SK-N-SH (cell line): ENCODE data around the gene ARHGEF1. TPM values are rescaled to one million over a fixed set of nuclear protein-coding genes. Genes with fewer than 3 reads are reported as not detected.

Experiments
- CTCF ChIA-PET: fragments of 300-600, 350-600 bp; formaldehyde crosslinking; extraction: SDS; loops from one replicate; lab custom pipeline; 2021; lab: Yijun Ruan, JAX
- POLR2A ChIA-PET: fragments of 350-600 bp; sonication (Branson Sonifier 250); formaldehyde crosslinking; extraction: SDS; loops from one replicate; lab custom pipeline; 2020; ENCODE audit warnings: antibody characterized with exemption, inconsistent platforms; lab: Yijun Ruan, JAX
- DNase-seq: peaks from one replicate; pipeline ENCODE4 v3.0.0; 2012
- H2AFZ ChIP-seq: fragments of 200-600 bp; sonication (generic); 2 replicates; pipeline ENCODE4 v1.8.1; 2016; ENCODE audit warnings: antibody characterized with exemption, mild to moderate bottlenecking, low read depth
- H3F3A ChIP-seq: fragments of 200-600 bp; sonication (generic); replicated peaks from 2 replicates; pipeline ENCODE3; 2016; ENCODE audit warnings: antibody characterized with exemption, mild to moderate bottlenecking; ENCODE audit not compliant: insufficient read depth
- H3K27ac ChIP-seq, 2 experiments: fragments of 200-500 bp in 1 of 2; fragments of 200-600 bp in 1 of 2; sonication (Bioruptor generic) in 1 of 2; sonication (generic), shearing (Covaris generic) in 1 of 2; 2 replicates each; pipeline versions ENCODE4 v1.5.1 to v1.6.1; 2014 to 2016; ENCODE audit warnings: low read depth in 2 of 2, inconsistent platforms in 1 of 2, low read length in 1 of 2, mild to moderate bottlenecking in 1 of 2, mixed read lengths in 1 of 2
- H3K27me3 ChIP-seq: fragments of 200-600 bp; sonication (generic), shearing (Covaris generic); 2 replicates; pipeline ENCODE4 v1.6.1; 2016; ENCODE audit warnings: mixed run types; ENCODE audit not compliant: insufficient read depth
- H3K36me3 ChIP-seq, 2 experiments: fragments of 200-500 bp in 1 of 2; fragments of 200-600 bp in 1 of 2; sonication (Bioruptor generic) in 1 of 2; sonication (generic) in 1 of 2; replicated peaks in 1 of 2; 2 replicates each; pipeline versions ENCODE3 to v1.5.1; 2014 to 2016; ENCODE audit warnings: low read length in 1 of 2, mild to moderate bottlenecking in 1 of 2; ENCODE audit not compliant: insufficient read depth in 2 of 2, control insufficient read depth in 1 of 2
- H3K4me1 ChIP-seq, 2 experiments: fragments of 200-500 bp in 1 of 2; fragments of 200-600 bp in 1 of 2; sonication (Bioruptor generic) in 1 of 2; sonication (generic), shearing (Covaris generic) in 1 of 2; 2 replicates each; pipeline versions ENCODE4 v1.5.1 to v1.6.1; 2014 to 2016; ENCODE audit warnings: low read depth in 1 of 2, low read length in 1 of 2, mixed run types in 1 of 2; ENCODE audit not compliant: insufficient read depth in 2 of 2, control insufficient read depth in 1 of 2
- H3K4me2 ChIP-seq: fragments of 200-600 bp; sonication (generic), shearing (Covaris generic); 2 replicates; pipeline ENCODE4 v1.6.1; 2017; ENCODE audit warnings: mixed run types
- H3K4me3 ChIP-seq, 2 experiments: fragments of 200-500 bp in 1 of 2; fragments of 200-600 bp in 1 of 2; sonication (Bioruptor generic) in 1 of 2; sonication (generic), shearing (Covaris generic) in 1 of 2; 2 replicates each; pipeline versions ENCODE4 v1.5.1 to v1.8.1; 2014 to 2016; ENCODE audit warnings: low read depth in 2 of 2, inconsistent platforms in 1 of 2, low read length in 1 of 2, mild to moderate bottlenecking in 1 of 2, mixed read lengths in 1 of 2, moderate library complexity in 1 of 2
- H3K79me2 ChIP-seq: fragments of 200-600 bp; sonication (generic); 2 replicates; pipeline ENCODE4 v1.8.1; 2017; ENCODE audit warnings: mild to moderate bottlenecking; ENCODE audit not compliant: insufficient read depth
- H3K9ac ChIP-seq: fragments of 200-600 bp; sonication (generic); 2 replicates; pipeline ENCODE4 v1.6.1; 2017; ENCODE audit warnings: mixed run types
- H3K9me2 ChIP-seq: fragments of 200-600 bp; sonication (generic); 2 replicates; pipeline ENCODE4 v1.6.1; 2017; ENCODE audit warnings: mixed run types
- H3K9me3 ChIP-seq: fragments of 200-600 bp; sonication (generic); 2 replicates; pipeline ENCODE4 v1.6.1; 2017; ENCODE audit warnings: mixed run types, mild to moderate bottlenecking, moderate library complexity
- H4K20me1 ChIP-seq: fragments of 200-600 bp; sonication (generic); 2 replicates; pipeline ENCODE4 v1.6.1; 2017; ENCODE audit warnings: mild to moderate bottlenecking, mixed run types; ENCODE audit not compliant: insufficient read depth
- ELF1 ChIP-seq: IDR thresholded peaks from 2 replicates; pipeline ENCODE4 v1.4.0; 2012
- FOXM1 ChIP-seq: IDR thresholded peaks from 2 replicates; pipeline ENCODE4 v1.4.0; 2012; ENCODE audit warnings: low read depth, mild to moderate bottlenecking
- MEF2A ChIP-seq: IDR thresholded peaks from 2 replicates; pipeline ENCODE4 v1.4.0; 2012; ENCODE audit warnings: low read depth, borderline replicate concordance
- MXI1 ChIP-seq: IDR thresholded peaks from 2 replicates; pipeline ENCODE4 v1.6.1; 2012; ENCODE audit warnings: mild to moderate bottlenecking, low read depth, low read length, improper control_type of control experiment
- NFIC ChIP-seq: IDR thresholded peaks from 2 replicates; pipeline ENCODE4 v1.4.0; 2012; ENCODE audit warnings: borderline replicate concordance
- NRF1 ChIP-seq: IDR thresholded peaks from 2 replicates; pipeline ENCODE4 v1.6.1; 2012; ENCODE audit warnings: low read depth, mild to moderate bottlenecking, low read length
- RAD21 ChIP-seq: IDR thresholded peaks from 2 replicates; pipeline ENCODE4 v1.6.1; 2012; ENCODE audit warnings: mild to moderate bottlenecking, low read length
- RCOR1 ChIP-seq: fragments of 150-350 bp; IDR thresholded peaks from 2 replicates; pipeline ENCODE4 v1.6.1; 2017; ENCODE audit warnings: antibody characterized with exemption, low read length
- TCF12 ChIP-seq: IDR thresholded peaks from 2 replicates; pipeline ENCODE4 v1.4.0; 2012
- WGBS: methylation state at CpG from one replicate; pipeline ENCODE4 v1.1.6; 2017; ENCODE audit warnings: low lambda C conversion rate; 5-methylcytosine and 5-hydroxymethylcytosine counted together
- polyA plus RNA-seq, 3 experiments: library from polyadenylated mRNA; depleted of rRNA; stranded (reverse); fragments of >200 nt; gene quantifications; 2 replicates each; pipeline ENCODE4 v1.2.3, GENCODE V29; 2012
- TF ChIP-seq, protein P1 (sequence below): IDR thresholded peaks from 2 replicates; pipeline ENCODE4; 2012
- TF ChIP-seq, protein P2 (sequence below): fragments of 200-600 bp; sonication (generic); IDR thresholded peaks from 2 replicates; pipeline ENCODE4 v1.6.1; 2017; ENCODE audit warnings: antibody characterized with exemption, mild to moderate bottlenecking, moderate library complexity
- TF ChIP-seq, protein P3 (sequence below): fragments of 150-350 bp; IDR thresholded peaks from 2 replicates; pipeline ENCODE4 v1.6.1; 2017; ENCODE audit warnings: antibody characterized with exemption, low read length, low read depth, borderline replicate concordance
- TF ChIP-seq, protein P4 (sequence below): IDR thresholded peaks from 2 replicates; pipeline ENCODE4 v1.4.0; 2012; ENCODE audit warnings: low read depth
- TF ChIP-seq, protein P5 (sequence below): IDR thresholded peaks from 2 replicates; pipeline ENCODE4 v1.4.0; 2012; ENCODE audit warnings: low read depth, borderline replicate concordance
- TF ChIP-seq, protein P6 (sequence below): IDR thresholded peaks from 2 replicates; pipeline ENCODE4 v1.6.1; 2012; ENCODE audit warnings: mild to moderate bottlenecking, low read depth, low read length, moderate library complexity

Gene ARHGEF1
- polyA plus RNA-seq, 1 of the 3 experiments (the other 2 are of a cell fraction) = 102 TPM

DNA sequence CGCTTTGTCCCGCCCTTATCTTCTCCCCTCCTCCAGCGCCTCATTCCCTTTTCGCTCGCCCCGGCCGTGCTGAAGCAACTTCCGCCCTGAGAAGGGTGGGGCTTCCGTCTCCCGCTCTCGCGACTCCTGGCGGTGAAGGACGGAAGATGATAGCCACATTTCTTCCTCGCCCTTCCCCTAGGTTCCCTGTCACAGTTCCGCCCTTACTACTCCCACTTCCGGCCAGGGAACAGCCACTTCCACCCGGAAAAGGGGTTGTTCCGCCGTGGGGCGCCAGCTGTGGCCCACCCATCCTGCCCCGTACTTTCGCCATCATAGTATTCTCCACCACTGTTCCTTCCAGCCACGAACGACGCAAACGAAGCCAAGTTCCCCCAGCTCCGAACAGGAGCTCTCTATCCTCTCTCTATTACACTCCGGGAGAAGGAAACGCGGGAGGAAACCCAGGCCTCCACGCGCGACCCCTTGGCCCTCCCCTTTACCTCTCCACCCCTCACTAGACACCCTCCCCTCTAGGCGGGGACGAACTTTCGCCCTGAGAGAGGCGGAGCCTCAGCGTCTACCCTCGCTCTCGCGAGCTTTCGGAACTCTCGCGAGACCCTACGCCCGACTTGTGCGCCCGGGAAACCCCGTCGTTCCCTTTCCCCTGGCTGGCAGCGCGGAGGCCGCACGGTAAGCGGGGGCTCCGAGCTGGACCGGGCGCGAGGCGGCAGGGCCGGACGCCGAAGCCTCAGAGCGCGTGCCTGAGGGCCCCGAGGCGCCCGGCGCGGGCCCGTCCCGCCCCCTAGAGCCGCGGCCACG is 23.2 kb upstream of the ARHGEF1 start, which contains the start of gene RPS19 (continued):
- TF ChIP-seq, protein P1, sequence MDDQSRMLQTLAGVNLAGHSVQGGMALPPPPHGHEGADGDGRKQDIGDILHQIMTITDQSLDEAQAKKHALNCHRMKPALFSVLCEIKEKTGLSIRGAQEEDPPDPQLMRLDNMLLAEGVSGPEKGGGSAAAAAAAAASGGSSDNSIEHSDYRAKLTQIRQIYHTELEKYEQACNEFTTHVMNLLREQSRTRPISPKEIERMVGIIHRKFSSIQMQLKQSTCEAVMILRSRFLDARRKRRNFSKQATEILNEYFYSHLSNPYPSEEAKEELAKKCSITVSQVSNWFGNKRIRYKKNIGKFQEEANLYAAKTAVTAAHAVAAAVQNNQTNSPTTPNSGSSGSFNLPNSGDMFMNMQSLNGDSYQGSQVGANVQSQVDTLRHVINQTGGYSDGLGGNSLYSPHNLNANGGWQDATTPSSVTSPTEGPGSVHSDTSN = 0 out of 2 replicates have a peak, but pooled peaks have one; percentile 19
- TF ChIP-seq RCOR1 = no peak
- TF ChIP-seq FOXM1 = no peak
- TF ChIP-seq, protein P2, sequence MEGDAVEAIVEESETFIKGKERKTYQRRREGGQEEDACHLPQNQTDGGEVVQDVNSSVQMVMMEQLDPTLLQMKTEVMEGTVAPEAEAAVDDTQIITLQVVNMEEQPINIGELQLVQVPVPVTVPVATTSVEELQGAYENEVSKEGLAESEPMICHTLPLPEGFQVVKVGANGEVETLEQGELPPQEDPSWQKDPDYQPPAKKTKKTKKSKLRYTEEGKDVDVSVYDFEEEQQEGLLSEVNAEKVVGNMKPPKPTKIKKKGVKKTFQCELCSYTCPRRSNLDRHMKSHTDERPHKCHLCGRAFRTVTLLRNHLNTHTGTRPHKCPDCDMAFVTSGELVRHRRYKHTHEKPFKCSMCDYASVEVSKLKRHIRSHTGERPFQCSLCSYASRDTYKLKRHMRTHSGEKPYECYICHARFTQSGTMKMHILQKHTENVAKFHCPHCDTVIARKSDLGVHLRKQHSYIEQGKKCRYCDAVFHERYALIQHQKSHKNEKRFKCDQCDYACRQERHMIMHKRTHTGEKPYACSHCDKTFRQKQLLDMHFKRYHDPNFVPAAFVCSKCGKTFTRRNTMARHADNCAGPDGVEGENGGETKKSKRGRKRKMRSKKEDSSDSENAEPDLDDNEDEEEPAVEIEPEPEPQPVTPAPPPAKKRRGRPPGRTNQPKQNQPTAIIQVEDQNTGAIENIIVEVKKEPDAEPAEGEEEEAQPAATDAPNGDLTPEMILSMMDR = peak; percentile 52
- peak; percentile 74 for TF ChIP-seq MXI1
- TF ChIP-seq, protein P3, sequence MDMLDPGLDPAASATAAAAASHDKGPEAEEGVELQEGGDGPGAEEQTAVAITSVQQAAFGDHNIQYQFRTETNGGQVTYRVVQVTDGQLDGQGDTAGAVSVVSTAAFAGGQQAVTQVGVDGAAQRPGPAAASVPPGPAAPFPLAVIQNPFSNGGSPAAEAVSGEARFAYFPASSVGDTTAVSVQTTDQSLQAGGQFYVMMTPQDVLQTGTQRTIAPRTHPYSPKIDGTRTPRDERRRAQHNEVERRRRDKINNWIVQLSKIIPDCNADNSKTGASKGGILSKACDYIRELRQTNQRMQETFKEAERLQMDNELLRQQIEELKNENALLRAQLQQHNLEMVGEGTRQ = no peak
- TF ChIP-seq MEF2A = no peak
- peak; percentile 100 for TF ChIP-seq ELF1
- TF ChIP-seq, protein P4, sequence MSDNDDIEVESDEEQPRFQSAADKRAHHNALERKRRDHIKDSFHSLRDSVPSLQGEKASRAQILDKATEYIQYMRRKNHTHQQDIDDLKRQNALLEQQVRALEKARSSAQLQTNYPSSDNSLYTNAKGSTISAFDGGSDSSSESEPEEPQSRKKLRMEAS = peak; percentile 87
- TF ChIP-seq, protein P5, sequence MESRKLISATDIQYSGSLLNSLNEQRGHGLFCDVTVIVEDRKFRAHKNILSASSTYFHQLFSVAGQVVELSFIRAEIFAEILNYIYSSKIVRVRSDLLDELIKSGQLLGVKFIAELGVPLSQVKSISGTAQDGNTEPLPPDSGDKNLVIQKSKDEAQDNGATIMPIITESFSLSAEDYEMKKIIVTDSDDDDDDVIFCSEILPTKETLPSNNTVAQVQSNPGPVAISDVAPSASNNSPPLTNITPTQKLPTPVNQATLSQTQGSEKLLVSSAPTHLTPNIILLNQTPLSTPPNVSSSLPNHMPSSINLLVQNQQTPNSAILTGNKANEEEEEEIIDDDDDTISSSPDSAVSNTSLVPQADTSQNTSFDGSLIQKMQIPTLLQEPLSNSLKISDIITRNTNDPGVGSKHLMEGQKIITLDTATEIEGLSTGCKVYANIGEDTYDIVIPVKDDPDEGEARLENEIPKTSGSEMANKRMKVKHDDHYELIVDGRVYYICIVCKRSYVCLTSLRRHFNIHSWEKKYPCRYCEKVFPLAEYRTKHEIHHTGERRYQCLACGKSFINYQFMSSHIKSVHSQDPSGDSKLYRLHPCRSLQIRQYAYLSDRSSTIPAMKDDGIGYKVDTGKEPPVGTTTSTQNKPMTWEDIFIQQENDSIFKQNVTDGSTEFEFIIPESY = peak; percentile 97
- TF ChIP-seq NFIC = no peak
- TF ChIP-seq, all 33 proteins: peak for 13

DNA sequence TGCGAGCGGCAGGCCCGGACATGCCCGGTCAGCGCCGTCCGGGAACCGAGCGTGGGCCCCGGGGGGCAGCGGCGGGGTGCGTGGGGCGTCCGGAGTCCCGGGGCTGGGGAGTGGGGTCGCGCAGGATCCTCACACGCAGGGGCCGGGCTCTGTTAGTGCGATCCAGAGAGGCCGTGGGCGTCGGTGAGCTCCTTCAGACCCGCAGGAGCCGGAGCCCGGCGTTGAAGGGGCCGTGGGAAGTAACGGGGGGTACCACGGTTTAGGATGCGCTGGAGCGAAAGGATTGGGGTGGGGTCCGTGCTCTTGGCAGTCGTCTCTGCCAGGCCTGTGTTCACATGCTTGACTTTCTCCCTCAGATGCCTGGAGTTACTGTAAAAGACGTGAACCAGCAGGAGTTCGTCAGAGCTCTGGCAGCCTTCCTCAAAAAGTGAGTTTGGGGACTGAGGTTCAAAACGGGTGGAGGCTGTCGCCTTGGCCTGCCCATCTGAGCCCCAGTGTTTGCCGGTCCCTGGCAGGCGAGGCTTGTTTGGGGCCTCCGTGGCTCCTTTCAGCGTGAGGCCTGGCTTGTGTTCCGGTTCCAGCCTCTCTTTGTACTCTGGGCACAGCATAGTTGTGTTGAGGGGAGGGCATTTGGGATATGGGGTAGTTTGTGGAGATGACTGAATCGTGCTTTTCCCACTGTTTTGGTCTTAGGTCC is 22.4 kb upstream of the ARHGEF1 start:
- peaks cover 44% of the 10 kb centered on the region for H4K20me1 ChIP-seq

More for the DNA sequence above, 22.4 kb upstream of the ARHGEF1 start:
- H3F3A ChIP-seq = peaks cover 22% of the 10 kb centered on the region
- peak overlapping the region; percentile 83 to 93 for H3K4me3 ChIP-seq
- peaks cover 39 to 42% of the 10 kb centered on the region in 2 experiments for H3K4me1 ChIP-seq
- peak overlapping the region; percentile 88 for H3K4me2 ChIP-seq
- TF ChIP-seq MEF2A (no peak), RCOR1 (no peak), TCF12 (no peak), RAD21 (no peak), NRF1 (no peak)
- TF ChIP-seq, protein P6, sequence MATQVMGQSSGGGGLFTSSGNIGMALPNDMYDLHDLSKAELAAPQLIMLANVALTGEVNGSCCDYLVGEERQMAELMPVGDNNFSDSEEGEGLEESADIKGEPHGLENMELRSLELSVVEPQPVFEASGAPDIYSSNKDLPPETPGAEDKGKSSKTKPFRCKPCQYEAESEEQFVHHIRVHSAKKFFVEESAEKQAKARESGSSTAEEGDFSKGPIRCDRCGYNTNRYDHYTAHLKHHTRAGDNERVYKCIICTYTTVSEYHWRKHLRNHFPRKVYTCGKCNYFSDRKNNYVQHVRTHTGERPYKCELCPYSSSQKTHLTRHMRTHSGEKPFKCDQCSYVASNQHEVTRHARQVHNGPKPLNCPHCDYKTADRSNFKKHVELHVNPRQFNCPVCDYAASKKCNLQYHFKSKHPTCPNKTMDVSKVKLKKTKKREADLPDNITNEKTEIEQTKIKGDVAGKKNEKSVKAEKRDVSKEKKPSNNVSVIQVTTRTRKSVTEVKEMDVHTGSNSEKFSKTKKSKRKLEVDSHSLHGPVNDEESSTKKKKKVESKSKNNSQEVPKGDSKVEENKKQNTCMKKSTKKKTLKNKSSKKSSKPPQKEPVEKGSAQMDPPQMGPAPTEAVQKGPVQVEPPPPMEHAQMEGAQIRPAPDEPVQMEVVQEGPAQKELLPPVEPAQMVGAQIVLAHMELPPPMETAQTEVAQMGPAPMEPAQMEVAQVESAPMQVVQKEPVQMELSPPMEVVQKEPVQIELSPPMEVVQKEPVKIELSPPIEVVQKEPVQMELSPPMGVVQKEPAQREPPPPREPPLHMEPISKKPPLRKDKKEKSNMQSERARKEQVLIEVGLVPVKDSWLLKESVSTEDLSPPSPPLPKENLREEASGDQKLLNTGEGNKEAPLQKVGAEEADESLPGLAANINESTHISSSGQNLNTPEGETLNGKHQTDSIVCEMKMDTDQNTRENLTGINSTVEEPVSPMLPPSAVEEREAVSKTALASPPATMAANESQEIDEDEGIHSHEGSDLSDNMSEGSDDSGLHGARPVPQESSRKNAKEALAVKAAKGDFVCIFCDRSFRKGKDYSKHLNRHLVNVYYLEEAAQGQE = no peak
- TF ChIP-seq, protein P3 = no peak
- H3K9ac ChIP-seq = peak overlapping the region; percentile 98
- WGBS = 3% methylated on average over 21 of the region's 45 CpGs
- ChIA-PET CTCF (interaction anchor here (1.1 to 3.1 kb wide), 9 partner anchors 13 to 97 kb away, joined by 3 to 21 read pairs (median 8); partner anchors contain the start of genes ARHGEF1 and RABAC1), POLR2A (interaction anchor here (0.7 to 2.1 kb wide), 12 partner anchors 10 to 131 kb away, joined by 3 to 14 read pairs (median 4); partner anchors contain the start of gene RABAC1)
- H3K9me2 ChIP-seq = no peaks in the 10 kb centered on the region
- peak overlapping the region; percentile 97 to 99 for H3K27ac ChIP-seq
- H3K36me3 ChIP-seq = peaks cover 45 to 50% of the 10 kb centered on the region in 2 experiments
- peak; percentile 14 for DNase-seq
- H3K27me3 ChIP-seq = peaks cover 9% of the 10 kb centered on the region; the same call in 1 of the 2 replicates
- no peaks in the 10 kb centered on the region for H3K9me3 ChIP-seq
- peaks cover 56% of the 10 kb centered on the region for H3K79me2 ChIP-seq
- H2AFZ ChIP-seq = no peak overlapping the region
